GM04504 (cell line): ENCODE measurements around the gene KLK5.
"Not testable (repeated sequence)": the region's sequence is repeated elsewhere in the genome, so short reads cannot be mapped to it uniquely, and the experiment has no call there.

Experiments used
- DNase-seq: peaks from one replicate; pipeline ENCODE4 v3.0.0-alpha.2; 2012; ENCODE audit warnings: low read depth

The KLK5 gene

GRCh38 chr19:50952910-50953309 is at the start of gene KLK5:
TSS of gene KLK5 (minus strand) at chr19:50953038. CDS start at chr19:50952657, 381 bp downstream.
- DNase-seq = no peak

GRCh38 chr19:51002089-51002532 is 49.3 kb upstream of the KLK5 start:
- DNase-seq = no peak

- no peak for DNase-seq
Observed at GRCh38 chr19:51001515-51001914, 48.7 kb upstream of the KLK5 start, which contains the start of gene KLK8. TSS of gene KLK8 (minus strand) at chr19:51001604. CDS start at chr19:51001167, 437 bp downstream.

- no peak for DNase-seq
Observed at GRCh38 chr19:51000981-51001380, 48.1 kb upstream of the KLK5 start.

GRCh38 chr19:51000426-51000825 is 47.6 kb upstream of the KLK5 start:
- DNase-seq = no peak

- no peak for DNase-seq
Observed at GRCh38 chr19:50998686-50999085, 45.8 kb upstream of the KLK5 start.

- no peak for DNase-seq
Observed at GRCh38 chr19:50998061-50998460, 45.2 kb upstream of the KLK5 start.

- no peak for DNase-seq
Observed at GRCh38 chr19:50994129-50994528, 41.3 kb upstream of the KLK5 start.

GRCh38 chr19:50992666-50993035 is 39.8 kb upstream of the KLK5 start:
- DNase-seq = no peak

GRCh38 chr19:50984416-50984815 is 31.6 kb upstream of the KLK5 start:
- DNase-seq = not testable (repeated sequence)

GRCh38 chr19:50983625-50984292 is 30.9 kb upstream of the KLK5 start, which contains the start of gene KLK7:
TSS of gene KLK7 (minus strand) at chr19:50983917. CDS start at chr19:50982399, 1,518 bp downstream.
- DNase-seq = no peak

- DNase-seq = no peak
Observed at GRCh38 chr19:50982186-50982585, 29.3 kb upstream of the KLK5 start.

GRCh38 chr19:50981587-50982146 is 28.8 kb upstream of the KLK5 start:
- no peak for DNase-seq

- no peak for DNase-seq
Observed at GRCh38 chr19:50980208-50980607, 27.4 kb upstream of the KLK5 start.

- no peak for DNase-seq
Observed at GRCh38 chr19:50979758-50980157, 26.9 kb upstream of the KLK5 start.

- DNase-seq = no peak
Observed at GRCh38 chr19:50978772-50979390, 26.0 kb upstream of the KLK5 start.

GRCh38 chr19:50977626-50978025 is 24.8 kb upstream of the KLK5 start:
- DNase-seq = no peak

- DNase-seq = no peak
Observed at GRCh38 chr19:50975766-50976165, 22.9 kb upstream of the KLK5 start.

- no peak for DNase-seq
Observed at GRCh38 chr19:50974702-50975556, 22.1 kb upstream of the KLK5 start.

GRCh38 chr19:50972795-50973376 is 20.0 kb upstream of the KLK5 start:
- no peak for DNase-seq

- DNase-seq = not testable (repeated sequence)
Observed at GRCh38 chr19:50969810-50970209, 17.0 kb upstream of the KLK5 start.

GRCh38 chr19:50969413-50969760 is 16.5 kb upstream of the KLK5 start, which contains the start of gene KLK6:
TSS of gene KLK6 (minus strand) at chr19:50969591. CDS start at chr19:50968104, 1,487 bp downstream.
- DNase-seq = no peak
